ENCODE results near the gene TRAK1.

TRAK1 gene

GRCh38 chr3:42220436-42221121 lies 129.4 kb downstream of the TRAK1 start:
- Histone ChIP-seq H3K27ac (no peak overlapping the region), H3K9me3 (ENCODE audit: severe bottlenecking) (no peaks in the 10 kb centered on the region), H3K27me3 (ENCODE audit: insufficient read depth, low read depth, severe bottlenecking) (no peaks in the 10 kb centered on the region), H3K4me3 (ENCODE audit: low read depth, low read length) (no peak overlapping the region), H3K36me3 (peaks cover 28% of the 10 kb centered on the region)
- DNase-seq: no peak
- TF ChIP-seq CTCF (IDR thresholded peaks at IDR 0.05; ENCODE audit: low read depth, low read length): no peak

- Histone ChIP-seq H3K27ac (no peak overlapping the region), H3K36me3 (peaks cover 26% of the 10 kb centered on the region), H3K4me3 (ENCODE audit: low read depth, low read length) (no peak overlapping the region), H3K9me3 (ENCODE audit: severe bottlenecking) (no peaks in the 10 kb centered on the region), H3K27me3 (ENCODE audit: insufficient read depth, low read depth, severe bottlenecking) (no peaks in the 10 kb centered on the region)
- DNase-seq: no peak
- TF ChIP-seq CTCF (IDR thresholded peaks at IDR 0.05; ENCODE audit: low read depth, low read length): no peak
Observed at GRCh38 chr3:42222942-42223693, 132.0 kb downstream of the TRAK1 start.

GRCh38 chr3:42224178-42224577 lies 133.0 kb downstream of the TRAK1 start:
- DNase-seq: no peak
- TF ChIP-seq CTCF (IDR thresholded peaks at IDR 0.05; ENCODE audit: low read depth, low read length): no peak
- Histone ChIP-seq H3K4me3 (ENCODE audit: low read depth, low read length) (no peak overlapping the region), H3K27me3 (ENCODE audit: insufficient read depth, low read depth, severe bottlenecking) (no peaks in the 10 kb centered on the region), H3K27ac (no peak overlapping the region), H3K9me3 (ENCODE audit: severe bottlenecking) (no peaks in the 10 kb centered on the region), H3K36me3 (peaks cover 26% of the 10 kb centered on the region)

- no peak for DNase-seq
- Histone ChIP-seq H3K27ac (no peak overlapping the region), H3K36me3 (peaks cover 26% of the 10 kb centered on the region), H3K9me3 (ENCODE audit: severe bottlenecking) (no peaks in the 10 kb centered on the region), H3K27me3 (ENCODE audit: insufficient read depth, low read depth, severe bottlenecking) (no peaks in the 10 kb centered on the region), H3K4me3 (ENCODE audit: low read depth, low read length) (no peak overlapping the region)
- TF ChIP-seq CTCF (IDR thresholded peaks at IDR 0.05; ENCODE audit: low read depth, low read length): no peak
Observed at GRCh38 chr3:42224658-42225421, 133.7 kb downstream of the TRAK1 start.

- Histone ChIP-seq H3K27ac (no peak overlapping the region), H3K36me3 (peaks cover 26% of the 10 kb centered on the region), H3K9me3 (ENCODE audit: severe bottlenecking) (no peaks in the 10 kb centered on the region), H3K27me3 (ENCODE audit: insufficient read depth, low read depth, severe bottlenecking) (no peaks in the 10 kb centered on the region), H3K4me3 (ENCODE audit: low read depth, low read length) (no peak overlapping the region)
- DNase-seq: no peak
- TF ChIP-seq CTCF (IDR thresholded peaks at IDR 0.05; ENCODE audit: low read depth, low read length): no peak
Observed at GRCh38 chr3:42225486-42226363, 134.6 kb downstream of the TRAK1 start.
